NCI-H2171 (cell line): Measurements from ENCODE around the gene PPM1M.

Source experiments
- DNase-seq: peaks from one replicate; lab custom pipeline; 2025; lab: John Stamatoyannopoulos, UW

The PPM1M gene

DNA sequence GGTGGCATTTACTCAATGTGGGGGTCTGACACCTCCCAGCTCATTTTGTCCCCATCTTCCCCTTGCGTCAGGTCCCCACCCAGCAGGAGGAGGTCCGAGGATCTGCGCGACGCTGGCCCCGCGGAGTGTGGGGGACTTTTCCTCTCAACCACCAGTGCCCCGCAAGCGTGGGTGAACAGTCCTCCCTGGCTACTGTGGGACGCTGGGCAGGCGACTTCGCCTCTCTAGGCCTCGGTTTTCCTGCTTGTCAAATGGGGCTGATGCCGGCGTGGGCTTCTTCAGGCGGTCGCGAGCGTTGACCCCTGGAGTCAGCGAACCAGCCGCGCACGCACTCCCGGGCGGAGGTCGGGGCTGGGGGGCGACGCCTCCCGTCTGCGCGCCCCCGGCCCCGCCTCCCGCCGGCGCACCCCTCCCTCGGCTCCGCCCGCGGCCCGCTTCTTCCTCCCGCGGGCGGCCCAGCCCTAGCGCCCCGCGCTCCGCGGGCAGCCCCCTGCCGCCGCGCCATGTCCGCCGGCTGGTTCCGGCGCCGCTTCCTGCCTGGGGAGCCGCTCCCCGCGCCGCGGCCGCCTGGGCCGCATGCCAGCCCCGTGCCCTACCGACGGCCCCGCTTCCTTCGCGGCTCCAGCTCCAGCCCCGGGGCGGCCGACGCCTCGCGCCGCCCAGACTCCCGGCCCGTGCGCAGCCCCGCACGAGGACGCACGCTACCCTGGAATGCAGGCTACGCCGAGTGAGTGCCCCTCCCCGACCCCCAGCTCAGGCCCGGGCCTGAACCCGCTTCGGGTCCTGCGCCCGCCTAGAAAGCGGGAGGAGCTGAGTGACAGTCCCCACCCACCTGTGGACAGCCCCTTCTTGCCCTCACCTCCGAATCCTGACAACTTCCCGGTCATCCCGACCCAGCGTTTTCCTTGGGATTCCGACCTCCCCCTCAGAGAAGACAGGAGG is at the start of gene PPM1M:
TSS of gene PPM1M (plus strand) at position 438 of the 942 bp plus-strand sequence. CDS start at position 504, 66 bp downstream.
- no peak for DNase-seq

GRCh38 chr3:52195823-52196331 is 49.7 kb upstream of the PPM1M start:
- DNase-seq = no peak

- DNase-seq = no peak
These were observed 48.6 kb upstream of the PPM1M start for GRCh38 chr3:52196977-52197376.

DNA sequence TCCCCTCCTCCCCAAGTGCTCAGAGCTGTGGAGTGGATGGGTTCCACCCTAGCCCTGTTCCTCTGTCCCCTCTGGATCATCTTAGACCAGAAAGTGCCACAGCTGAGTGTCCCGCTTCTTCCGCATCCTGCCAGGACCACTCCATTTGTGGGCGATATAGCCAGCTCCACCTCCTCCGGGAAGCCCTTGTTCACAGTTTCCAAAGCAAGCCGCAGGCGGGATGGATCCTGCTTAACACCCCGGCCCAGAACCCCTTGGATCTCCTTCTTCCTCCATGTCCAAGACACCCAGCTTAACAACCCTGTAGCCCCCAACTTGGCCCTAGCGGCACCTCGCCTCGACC is 48.1 kb upstream of the PPM1M start:
- DNase-seq = no peak

DNA sequence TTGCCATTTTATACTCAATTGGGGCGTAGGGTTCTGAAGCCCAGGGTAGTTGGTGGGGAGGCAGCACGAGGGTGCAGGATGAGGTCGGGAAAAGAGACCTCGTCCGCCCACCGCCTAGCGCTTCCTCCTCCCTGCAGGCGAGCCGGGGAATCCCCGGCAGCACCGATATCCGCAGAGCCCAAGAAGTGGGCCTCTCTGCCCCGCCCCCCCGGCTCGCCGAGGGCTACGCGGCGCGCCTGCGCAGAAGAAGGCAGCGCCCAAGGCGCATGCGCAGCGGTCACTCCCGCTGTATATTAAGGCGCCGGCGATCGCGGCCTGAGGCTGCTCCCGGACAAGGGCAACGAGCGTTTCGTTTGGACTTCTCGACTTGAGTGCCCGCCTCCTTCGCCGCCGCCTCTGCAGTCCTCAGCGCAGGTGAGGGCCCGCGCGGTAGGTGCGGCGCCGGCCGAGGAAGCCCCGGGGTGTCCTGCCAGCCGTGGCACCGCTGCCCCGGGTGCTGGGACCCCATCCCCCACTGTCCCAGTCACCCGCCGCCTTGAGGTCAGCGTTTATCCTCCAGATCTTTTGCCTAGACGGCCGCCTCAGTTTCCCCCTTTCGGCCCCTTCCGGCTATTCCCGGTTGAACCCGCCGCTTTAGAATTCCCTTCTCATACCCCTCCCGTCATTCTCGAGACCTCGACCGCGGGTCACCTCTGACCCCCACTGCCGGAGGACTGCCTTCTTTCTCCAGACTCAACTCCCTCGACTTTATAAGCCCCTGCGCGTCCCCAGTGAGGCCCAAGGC is 47.5 kb upstream of the PPM1M start, which contains the start of gene ALAS1:
TSS of gene ALAS1 (plus strand) at position 319 of the 784 bp plus-strand sequence. CDS start 1,082 bp downstream, outside the sequence.
- DNase-seq = peak; percentile 59

- DNase-seq = no peak
These were observed 46.6 kb upstream of the PPM1M start for GRCh38 chr3:52198643-52199608.

- no peak for DNase-seq
These were observed 44.4 kb upstream of the PPM1M start for GRCh38 chr3:52200981-52201679.

DNA sequence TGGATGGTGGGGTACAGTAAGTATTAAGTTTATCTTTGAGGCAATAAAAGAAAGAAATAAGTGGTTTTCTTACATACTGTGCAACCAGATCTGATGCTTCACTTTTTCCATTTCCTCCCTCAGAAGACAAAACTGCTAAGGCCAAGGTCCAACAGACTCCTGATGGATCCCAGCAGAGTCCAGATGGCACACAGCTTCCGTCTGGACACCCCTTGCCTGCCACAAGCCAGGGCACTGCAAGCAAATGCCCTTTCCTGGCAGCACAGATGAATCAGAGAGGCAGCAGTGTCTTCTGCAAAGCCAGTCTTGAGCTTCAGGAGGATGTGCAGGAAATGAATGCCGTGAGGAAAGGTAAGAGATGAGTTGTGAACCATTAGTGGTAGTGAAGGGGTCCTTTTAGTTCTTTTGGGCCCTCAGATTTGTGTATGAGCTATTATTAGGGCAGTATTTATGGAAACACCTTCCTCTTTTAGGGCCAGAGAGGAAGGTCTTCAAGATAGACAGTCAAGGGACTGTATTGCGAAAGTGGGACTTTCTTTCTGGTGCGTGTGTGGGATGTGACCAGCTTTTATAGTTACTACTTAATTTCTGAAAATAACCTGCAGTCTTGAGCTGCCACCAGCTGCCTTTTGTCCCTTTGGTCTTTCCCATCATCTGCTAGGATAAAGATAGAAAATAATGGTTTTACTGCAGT is 43.0 kb upstream of the PPM1M start:
- no peak for DNase-seq

GRCh38 chr3:52203701-52204100 is 41.9 kb upstream of the PPM1M start:
- no peak for DNase-seq

DNA sequence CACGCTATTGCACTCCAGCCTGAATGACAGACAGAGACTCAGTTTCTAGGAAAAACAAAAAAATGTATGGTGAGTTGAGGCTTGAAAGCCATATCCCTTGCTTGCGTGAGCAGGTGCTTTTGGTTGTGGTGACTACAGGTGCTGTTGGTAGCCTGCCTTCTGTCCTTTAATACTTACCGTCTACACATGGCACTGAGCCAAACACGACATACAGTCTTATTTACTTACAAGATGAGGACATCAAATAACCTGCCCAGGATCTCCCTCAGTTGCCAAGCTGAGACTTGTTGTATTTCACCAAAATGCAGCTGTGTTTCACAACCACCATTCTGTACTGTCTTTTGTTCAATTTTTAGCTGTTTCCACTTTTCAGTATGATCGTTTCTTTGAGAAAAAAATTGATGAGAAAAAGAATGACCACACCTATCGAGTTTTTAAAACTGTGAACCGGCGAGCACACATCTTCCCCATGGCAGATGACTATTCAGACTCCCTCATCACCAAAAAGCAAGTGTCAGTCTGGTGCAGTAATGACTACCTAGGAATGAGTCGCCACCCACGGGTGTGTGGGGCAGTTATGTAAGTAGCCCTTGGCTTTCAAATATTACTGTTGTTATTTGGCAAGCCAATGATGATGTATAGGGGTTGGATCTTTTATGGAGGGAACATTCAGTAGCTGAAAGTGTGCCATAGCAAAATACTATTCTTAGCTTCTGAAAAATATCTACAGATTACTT is 41.1 kb upstream of the PPM1M start:
- DNase-seq = peak; percentile 46

GRCh38 chr3:52205727-52206372 is 39.7 kb upstream of the PPM1M start:
- no peak for DNase-seq

GRCh38 chr3:52208556-52208955 is 37.0 kb upstream of the PPM1M start:
- no peak for DNase-seq

DNA sequence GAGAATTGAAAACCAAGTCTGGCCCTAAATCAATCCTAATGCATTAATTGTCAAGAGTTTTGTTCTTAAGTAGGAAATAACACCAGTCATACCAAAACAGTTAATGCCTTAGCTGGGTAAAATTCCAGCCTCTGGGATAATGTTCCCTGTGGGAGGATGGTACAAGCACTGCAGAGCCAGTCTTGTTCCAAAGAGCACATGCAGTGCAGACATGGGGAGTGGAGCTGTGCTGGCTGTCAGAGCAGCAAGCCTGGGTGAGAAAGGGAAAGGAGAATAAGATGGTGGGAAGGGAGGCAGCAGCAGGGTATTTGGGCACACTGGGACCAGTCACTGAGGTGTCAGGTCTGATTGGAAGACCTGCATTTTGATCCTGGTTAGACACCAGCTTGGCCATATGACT is 35.5 kb upstream of the PPM1M start:
- no peak for DNase-seq

DNA sequence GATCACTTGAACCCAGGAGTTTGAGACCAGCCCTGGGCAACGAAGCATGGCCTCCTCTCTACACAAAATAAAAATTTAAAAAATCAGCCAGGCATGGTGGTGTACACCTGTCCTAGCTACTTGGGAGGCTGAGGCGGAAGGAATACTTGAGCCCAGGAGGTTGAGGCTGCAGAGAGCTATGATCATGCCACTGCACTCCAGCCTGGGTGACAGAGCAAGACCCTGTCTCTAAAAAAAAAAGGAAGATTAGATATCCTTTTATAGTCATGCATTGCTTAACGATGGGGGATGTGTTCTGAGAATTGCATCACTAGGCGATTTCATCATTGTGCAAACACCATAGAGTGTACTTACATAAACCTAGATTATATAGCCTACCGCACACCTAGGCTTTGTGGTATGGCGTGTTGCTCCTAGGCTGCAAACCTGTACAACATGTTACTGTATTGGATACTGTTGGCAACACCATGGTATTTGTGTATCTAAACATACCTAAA is 35.0 kb upstream of the PPM1M start:
- DNase-seq = no peak

DNA sequence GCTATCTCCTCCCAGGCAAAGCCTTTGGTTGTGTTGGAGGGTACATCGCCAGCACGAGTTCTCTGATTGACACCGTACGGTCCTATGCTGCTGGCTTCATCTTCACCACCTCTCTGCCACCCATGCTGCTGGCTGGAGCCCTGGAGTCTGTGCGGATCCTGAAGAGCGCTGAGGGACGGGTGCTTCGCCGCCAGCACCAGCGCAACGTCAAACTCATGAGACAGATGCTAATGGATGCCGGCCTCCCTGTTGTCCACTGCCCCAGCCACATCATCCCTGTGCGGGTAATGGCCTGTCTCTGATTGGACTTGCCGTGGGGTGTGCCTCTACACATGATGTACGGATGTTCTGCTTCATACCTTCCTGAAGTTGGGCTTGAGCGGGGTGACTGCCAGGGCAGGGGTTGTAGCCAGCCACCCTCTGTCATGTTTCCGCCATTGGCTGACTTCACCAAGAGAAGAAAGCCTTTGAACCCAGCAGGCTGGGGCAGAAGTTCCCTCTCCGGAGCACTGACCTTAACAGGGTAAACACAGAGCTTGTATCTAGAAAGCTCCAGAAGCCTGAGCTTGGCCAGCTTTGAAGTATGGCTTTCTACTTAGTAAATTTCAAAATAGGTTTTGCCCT is 34.2 kb upstream of the PPM1M start:
- DNase-seq = no peak

DNA sequence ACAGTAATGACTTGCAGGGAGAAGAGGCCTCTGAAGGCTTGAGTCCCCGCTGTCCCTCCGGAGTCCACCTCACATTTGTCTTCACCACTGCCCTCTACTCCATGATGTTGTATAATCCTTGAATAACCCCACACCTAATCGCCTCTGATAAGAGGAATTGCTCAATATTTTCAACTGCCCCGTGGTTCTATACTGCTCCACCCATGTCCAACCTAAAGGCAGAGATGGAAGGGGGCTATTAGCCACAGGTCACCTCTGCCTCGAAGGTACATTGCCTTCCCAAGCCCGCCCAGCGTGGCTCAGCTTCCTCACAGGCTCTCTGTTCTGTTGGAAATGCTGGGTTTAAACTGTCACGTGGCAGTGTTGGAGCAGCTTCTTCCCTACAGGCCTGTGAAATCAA is 32.6 kb upstream of the PPM1M start:
- DNase-seq = no peak

- DNase-seq = no peak
These were observed 31.7 kb upstream of the PPM1M start for GRCh38 chr3:52213901-52214300.

DNA sequence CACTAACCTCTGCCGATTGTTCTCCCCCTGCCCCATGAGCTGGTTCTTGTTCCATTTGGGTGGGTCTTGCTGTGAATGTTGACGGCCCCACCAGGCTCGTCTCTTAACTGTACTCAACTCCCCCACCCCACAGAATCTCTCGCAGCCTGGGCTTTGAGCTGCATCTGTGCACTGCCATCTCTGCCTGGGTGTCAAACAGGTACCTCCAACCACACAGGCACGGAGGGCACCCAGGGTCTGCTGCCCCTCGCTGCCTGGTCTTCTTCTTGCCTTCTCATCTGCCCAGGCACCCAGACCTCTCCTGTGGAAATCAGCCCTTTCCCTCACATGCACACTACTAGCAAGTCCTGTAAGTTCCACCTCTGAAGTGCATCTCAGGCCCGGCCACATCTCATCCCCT is 30.2 kb upstream of the PPM1M start:
- no peak for DNase-seq
